NCI-H2196 (cell line): Measurements from ENCODE around the gene RASSF3.
A peak's percentile ranks its signal among the peaks of the same experiment; 100 is the strongest.
"Not testable (repeated sequence)": the region's sequence is repeated elsewhere in the genome, so short reads cannot be mapped to it uniquely, and the experiment has no call there.

Source experiments
- DNase-seq: peaks from one replicate; lab custom pipeline; 2025; ENCODE audit not compliant: unreplicated experiment; lab: John Stamatoyannopoulos, UW

The RASSF3 gene

DNA sequence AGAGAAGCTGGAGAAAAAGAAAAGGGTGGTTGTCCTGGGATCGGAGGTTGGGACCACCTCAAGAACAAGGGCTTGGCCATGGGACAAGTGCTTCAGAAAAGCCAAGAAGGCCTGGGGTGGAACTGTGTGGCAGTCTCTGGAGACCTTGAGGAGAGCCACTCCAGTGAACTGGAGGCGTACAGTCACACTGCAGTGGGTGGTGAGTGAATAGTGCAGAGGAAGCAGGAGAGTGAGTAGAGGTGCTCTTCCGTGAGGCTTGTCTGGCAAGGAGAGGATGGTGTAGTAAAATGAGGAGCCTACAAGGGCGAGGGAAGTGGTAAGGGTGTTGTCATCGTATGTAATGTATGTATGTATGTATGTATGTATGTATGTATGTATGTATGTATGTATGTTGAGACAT is 20.9 kb downstream of the RASSF3 start:
- DNase-seq, result no peak

DNA sequence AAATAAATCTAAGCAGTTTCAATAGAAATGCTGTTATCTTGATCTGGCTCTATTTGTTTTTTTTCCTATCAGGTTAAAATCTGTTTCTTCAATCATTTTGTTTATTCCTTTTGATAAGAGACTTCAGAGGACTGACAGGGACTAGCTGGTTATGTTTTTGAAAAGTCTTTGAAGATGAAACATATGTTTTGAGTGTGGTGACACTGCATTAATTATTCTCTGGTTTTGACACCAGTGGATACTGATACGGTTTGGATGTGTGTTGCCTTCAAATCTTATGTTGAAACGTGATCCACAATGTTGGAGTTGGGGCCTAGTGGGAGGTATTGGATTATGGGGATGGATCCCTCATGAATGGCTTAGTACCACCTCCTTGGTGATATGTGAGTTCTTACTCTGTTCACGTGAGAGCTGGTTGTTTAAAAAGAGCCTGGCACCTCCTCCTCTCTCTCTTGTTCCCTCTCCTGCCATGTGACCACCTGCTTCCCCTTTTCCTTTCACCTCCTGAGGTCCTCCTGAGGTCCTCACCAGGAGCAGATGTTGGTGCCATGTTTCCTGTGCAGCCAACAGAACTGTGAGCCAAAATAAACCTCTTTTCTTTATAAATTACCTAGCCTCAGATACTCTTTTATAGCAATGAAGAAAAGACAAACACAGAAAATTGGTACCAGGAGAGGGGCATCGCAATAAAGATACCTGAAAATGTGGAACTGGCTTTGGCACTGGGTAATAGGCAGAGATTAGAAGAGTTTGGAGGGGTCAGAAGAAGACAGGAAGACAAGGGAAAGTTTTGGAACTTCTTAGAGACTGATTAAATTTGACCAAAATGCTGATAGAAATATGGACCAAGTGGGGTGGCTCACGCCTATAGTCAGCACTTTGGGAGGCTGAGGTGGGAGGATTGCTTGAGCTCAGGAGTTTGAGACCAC is 23.0 kb downstream of the RASSF3 start:
- DNase-seq, result peak; percentile 19

DNA sequence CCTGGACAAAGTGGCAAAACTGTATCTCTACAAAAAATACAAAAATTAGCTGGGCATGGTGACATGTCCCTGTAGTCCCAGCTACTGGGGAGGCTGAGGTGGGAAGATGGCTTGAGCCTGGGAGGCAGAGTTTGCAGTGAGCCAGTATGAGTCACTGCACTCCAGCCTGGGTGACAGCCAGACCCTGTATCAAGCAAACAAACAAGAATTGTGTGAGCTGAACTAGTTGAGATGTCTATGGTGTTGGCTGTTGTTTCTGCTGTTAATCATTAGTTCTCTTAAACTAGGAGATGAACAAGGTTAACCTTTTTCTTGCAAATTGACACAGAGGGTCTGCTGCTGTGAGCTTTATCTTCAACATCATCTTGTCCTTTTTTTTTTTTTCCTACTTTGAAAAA is 23.6 kb downstream of the RASSF3 start:
- peak; percentile 28 for DNase-seq

GRCh38 chr12:64634508-64635092 is 24.3 kb downstream of the RASSF3 start:
- DNase-seq, result no peak

DNA sequence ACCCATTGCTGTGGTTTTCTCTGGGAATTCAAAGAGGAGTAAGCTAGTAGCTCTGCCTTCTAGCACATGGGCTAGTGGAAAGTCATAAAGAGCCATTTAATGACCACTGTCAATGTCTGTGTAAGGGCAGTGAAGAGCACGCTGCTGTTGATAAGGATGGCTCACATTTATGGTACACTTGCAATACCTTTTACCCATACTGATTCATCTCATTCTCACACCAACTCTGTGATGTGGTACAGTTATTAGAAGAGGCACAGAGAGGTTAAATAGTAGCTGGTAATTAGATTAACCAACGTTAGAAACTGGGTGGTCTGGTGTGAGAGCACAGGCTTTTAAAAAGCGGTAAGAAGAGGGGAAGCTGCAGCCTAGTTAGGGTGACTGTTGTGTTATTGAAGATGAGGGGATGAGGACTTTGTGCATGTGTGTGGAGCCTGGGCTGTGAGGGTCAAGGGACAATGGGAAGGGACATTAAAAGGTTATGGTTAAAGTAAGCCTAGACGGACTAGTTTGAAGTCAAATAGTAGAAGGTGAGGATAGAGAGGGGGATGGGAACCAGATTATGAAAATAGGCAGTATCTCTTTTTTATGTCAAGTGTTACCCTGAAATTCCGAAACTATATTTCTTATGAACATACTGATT is 25.2 kb downstream of the RASSF3 start:
- no peak for DNase-seq

- no peak for DNase-seq
These were observed 26.6 kb downstream of the RASSF3 start for GRCh38 chr12:64636856-64637255.

- DNase-seq, result no peak
These were observed 29.2 kb downstream of the RASSF3 start for GRCh38 chr12:64639466-64639865.

DNA sequence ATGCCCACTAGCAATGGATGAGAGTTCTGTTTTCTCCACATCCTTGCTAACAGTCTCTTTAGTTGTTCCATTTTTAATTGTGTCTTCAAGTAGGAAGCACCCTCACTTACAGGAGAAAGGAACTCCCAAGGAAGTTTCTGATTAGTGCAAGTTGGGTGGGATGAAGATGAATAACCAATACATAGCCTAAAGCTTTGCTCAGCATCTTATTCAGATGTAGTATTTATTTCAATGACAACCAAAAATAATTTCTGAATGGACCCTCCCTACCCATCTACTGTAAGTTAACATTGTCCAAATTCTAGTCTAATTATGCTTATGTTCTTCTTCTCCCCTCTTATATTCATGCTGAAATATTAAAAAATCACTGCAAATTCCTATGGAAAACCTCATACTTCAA is 36.0 kb downstream of the RASSF3 start:
- no peak for DNase-seq

- DNase-seq, result no peak
These were observed 39.2 kb downstream of the RASSF3 start for GRCh38 chr12:64649487-64649886.

DNA sequence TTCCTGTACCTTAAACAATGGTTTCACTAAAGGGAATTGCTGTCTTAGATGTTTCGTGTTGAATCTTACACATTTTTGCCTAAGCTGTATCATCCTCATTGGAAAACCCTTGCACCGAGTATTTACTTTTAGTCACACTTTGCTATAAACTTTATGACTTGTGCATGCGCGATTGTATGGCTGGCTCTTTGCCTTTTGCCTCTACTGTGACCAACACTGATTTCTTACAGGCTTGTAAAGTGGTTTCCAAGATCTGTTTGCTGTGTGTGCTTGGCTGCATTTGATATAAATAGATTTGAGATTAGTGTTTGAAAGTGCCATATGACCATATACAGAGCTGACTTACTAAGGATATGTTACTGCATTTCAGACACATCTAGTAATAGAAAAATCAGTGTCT is 40.5 kb downstream of the RASSF3 start:
- no peak for DNase-seq

DNA sequence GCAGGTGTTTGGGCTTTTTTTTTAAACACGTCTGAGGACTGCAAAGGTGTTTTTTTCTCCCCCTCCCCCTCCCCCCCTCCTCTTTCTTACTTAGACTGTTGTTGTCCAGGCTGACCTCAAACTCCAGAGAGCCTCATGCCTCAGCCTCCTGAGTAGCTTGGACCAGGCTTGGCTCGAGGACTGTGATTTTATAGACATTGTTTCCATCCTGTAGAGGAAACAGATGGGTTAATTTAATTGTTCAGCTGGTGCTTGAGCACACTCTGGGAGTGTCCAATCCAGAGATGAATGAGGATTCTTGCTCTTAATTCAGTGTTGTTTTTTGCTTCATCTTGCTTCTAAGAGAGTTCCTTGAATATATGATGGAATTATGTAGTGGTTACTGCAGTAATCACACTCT is 42.1 kb downstream of the RASSF3 start:
- DNase-seq, result no peak

GRCh38 chr12:64653123-64653522 is 42.8 kb downstream of the RASSF3 start:
- DNase-seq, result no peak

GRCh38 chr12:64653907-64654306 is 43.6 kb downstream of the RASSF3 start:
- not testable (repeated sequence) for DNase-seq

DNA sequence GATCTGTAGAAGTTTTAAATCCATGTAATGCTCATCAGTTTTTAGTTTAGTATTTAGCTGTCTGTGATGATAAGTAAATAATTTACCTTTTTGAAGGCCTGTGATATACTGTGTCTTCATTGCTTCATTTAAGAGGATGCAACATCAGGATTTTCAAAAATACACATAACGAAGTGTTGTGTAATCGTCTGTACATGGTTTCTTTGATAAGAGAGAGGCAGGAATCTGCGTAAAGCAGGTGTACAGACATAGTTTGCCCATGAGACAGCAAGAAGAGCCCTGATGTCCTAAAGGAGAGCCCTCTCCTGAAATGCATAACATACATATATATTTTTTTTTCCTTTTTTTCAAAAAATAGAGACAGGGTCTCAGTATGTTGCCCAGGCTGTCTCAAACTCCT is 44.8 kb downstream of the RASSF3 start:
- no peak for DNase-seq

GRCh38 chr12:64656429-64656828 is 46.1 kb downstream of the RASSF3 start:
- no peak for DNase-seq

DNA sequence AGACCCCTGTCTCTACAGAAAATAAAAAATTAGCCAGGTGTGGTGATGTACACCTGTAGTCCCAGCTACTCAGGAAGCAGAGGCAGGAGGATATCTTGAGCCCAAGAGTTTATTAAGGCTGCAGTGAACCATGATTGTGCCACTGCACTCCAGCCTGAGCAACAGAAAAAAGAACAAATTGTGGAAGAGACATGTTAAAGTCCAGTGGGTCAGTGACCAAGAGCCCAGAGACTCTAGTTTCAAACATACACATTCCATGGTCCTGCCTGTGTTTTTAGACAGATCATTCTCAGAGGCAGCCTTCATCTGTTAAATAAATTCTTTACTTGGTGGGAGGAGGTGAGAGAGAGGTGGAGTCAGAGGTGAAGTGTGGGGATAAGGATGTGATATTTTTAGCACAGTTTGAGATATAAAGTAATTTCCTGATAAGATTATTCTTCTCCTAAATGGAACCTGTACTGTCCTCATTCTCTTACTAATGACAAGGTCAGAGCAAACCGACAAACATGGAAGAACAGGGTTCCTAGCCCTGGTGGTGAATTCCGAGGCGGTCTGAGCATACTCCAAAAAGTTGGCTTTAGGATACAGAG is 48.7 kb downstream of the RASSF3 start:
- no peak for DNase-seq

- DNase-seq, result no peak
These were observed 50.1 kb downstream of the RASSF3 start for GRCh38 chr12:64660237-64661018.

GRCh38 chr12:64663015-64663414 is 52.7 kb downstream of the RASSF3 start:
- DNase-seq, result no peak

DNA sequence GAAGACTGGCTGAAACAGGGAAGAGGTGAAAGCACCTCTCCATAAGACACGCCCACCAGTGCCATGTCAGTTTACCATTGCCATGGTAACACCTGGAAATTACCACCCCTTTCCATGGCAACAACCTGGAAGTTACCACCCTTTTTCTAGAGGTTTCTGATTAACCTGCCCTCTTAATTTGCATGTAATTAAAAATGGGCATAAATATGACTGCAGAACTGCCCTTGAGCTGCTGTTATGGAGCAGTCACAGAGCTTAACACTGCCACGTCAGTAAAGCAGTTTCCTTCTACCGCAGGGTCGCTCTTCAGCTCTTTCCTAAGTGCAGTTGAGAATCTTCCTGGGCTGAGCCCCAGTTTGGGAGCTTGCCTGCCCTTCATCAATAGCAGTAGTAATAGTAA is 55.2 kb downstream of the RASSF3 start:
- DNase-seq, result no peak

GRCh38 chr12:64666054-64666914 is 56.0 kb downstream of the RASSF3 start:
- DNase-seq, result no peak
